GM11168 (cell line): Measurements from ENCODE around the gene SCAMP3.

Experiments
- in situ Hi-C: fragments of 300-500 bp; cut with MboI; formaldehyde crosslinking; loops from one replicate; pipeline ENCODE4 v1.12.0; 2022; ENCODE audit warnings: low sequenced_read_pairs; ENCODE audit not compliant: unreplicated experiment

The SCAMP3 gene

GRCh38 chr1:155208541-155209311 is 53.4 kb downstream of the SCAMP3 start, which contains the start of gene MTX1:
TSS of gene MTX1 (plus strand) at chr1:155208695. CDS start at chr1:155208805, 110 bp downstream.
- in situ Hi-C loops: no loop called here

GRCh38 chr1:155207806-155208540 is 54.2 kb downstream of the SCAMP3 start, which contains the start of gene THBS3:
TSS of gene THBS3 (minus strand) at chr1:155207897. CDS start at chr1:155207876, 21 bp downstream.
- in situ Hi-C loops: no loop called here

- in situ Hi-C loops: no loop called here
Measured at GRCh38 chr1:155206891-155207805, 55.0 kb downstream of the SCAMP3 start.
